HG02678 (cell line): ENCODE data around the gene ZNF423.

Experiments
- ATAC-seq: cut with Tn5 transposase; IDR thresholded peaks from one replicate; pipeline ENCODE4 v1.9.1; 2021; ENCODE audit warnings: mild to moderate bottlenecking, moderate library complexity; ENCODE audit not compliant: unreplicated experiment

Gene ZNF423

GRCh38 chr16:49788986-49789385 lies 66.9 kb downstream of the ZNF423 start:
- no peak for ATAC-seq

- no peak for ATAC-seq
Observed at GRCh38 chr16:49788572-49788971, 67.3 kb downstream of the ZNF423 start.

- ATAC-seq, result no peak
Observed at GRCh38 chr16:49786926-49787557, 68.9 kb downstream of the ZNF423 start.

GRCh38 chr16:49785970-49786369 lies 69.9 kb downstream of the ZNF423 start:
- ATAC-seq, result no peak

GRCh38 chr16:49782405-49782804 lies 73.5 kb downstream of the ZNF423 start:
- ATAC-seq, result no peak

GRCh38 chr16:49781401-49781800 lies 74.5 kb downstream of the ZNF423 start:
- ATAC-seq, result no peak

- ATAC-seq, result no peak
Observed at GRCh38 chr16:49780433-49780832, 75.5 kb downstream of the ZNF423 start.

GRCh38 chr16:49779979-49780378 lies 75.9 kb downstream of the ZNF423 start:
- ATAC-seq, result no peak

GRCh38 chr16:49778202-49778930 lies 77.5 kb downstream of the ZNF423 start:
- no peak for ATAC-seq

GRCh38 chr16:49776734-49777133 lies 79.2 kb downstream of the ZNF423 start:
- ATAC-seq, result no peak

- ATAC-seq, result no peak
Observed at GRCh38 chr16:49776085-49776595, 79.8 kb downstream of the ZNF423 start.

GRCh38 chr16:49775581-49775980 lies 80.3 kb downstream of the ZNF423 start:
- no peak for ATAC-seq

GRCh38 chr16:49775018-49775417 lies 80.9 kb downstream of the ZNF423 start:
- no peak for ATAC-seq

- ATAC-seq, result no peak
Observed at GRCh38 chr16:49773534-49774475, 82.1 kb downstream of the ZNF423 start.

- ATAC-seq, result no peak
Observed at GRCh38 chr16:49767998-49768397, 87.9 kb downstream of the ZNF423 start.

- no peak for ATAC-seq
Observed at GRCh38 chr16:49767414-49767813, 88.5 kb downstream of the ZNF423 start.

- ATAC-seq, result no peak
Observed at GRCh38 chr16:49766225-49766624, 89.7 kb downstream of the ZNF423 start.

GRCh38 chr16:49763826-49764225 lies 92.1 kb downstream of the ZNF423 start:
- no peak for ATAC-seq

GRCh38 chr16:49760815-49761214 lies 95.1 kb downstream of the ZNF423 start:
- no peak for ATAC-seq

- ATAC-seq, result no peak
Observed at GRCh38 chr16:49757559-49758069, 98.3 kb downstream of the ZNF423 start.
